ENCODE results near the gene BCL2A1.

- TF ChIP-seq CTCF (IDR thresholded peaks at IDR 0.05; ENCODE audit: low read depth, low read length) = no peak
- TF ChIP-seq POLR2A (IDR thresholded peaks at IDR 0.05; ENCODE audit: extremely low read depth, insufficient read length) = no peak
Observed at GRCh38 chr15:79948095-79948695, 22.8 kb downstream of the BCL2A1 start.

All from NB4 (cell line).